Measurements from ENCODE around the gene GSTA1. TPM values are rescaled to one million over a fixed set of nuclear protein-coding genes. Genes with fewer than 3 reads are reported as not detected.
"Not testable (repeated sequence)": the region's sequence is repeated elsewhere in the genome, so short reads cannot be mapped to it uniquely, and the experiment has no call there.

The GSTA1 gene
- polyA plus RNA-seq (2013, experiment 1 of 2; ENCODE audit: insufficient read length) = 1.7 TPM
- polyA plus RNA-seq (2013, experiment 2 of 2; ENCODE audit: insufficient read length) = 1.5 TPM

GRCh38 chr6:52803668-52804255, at the start of gene GSTA1:
GSTA1 (minus strand) TSS chr6:52803816; CDS start chr6:52799267, 4,549 bp downstream.
- DNase-seq = not testable (repeated sequence)

- no peak for DNase-seq
These were observed 45.5 kb upstream of the GSTA1 start for GRCh38 chr6:52849137-52849536.

- no peak for DNase-seq
These were observed 42.4 kb upstream of the GSTA1 start for GRCh38 chr6:52846002-52846401.

GRCh38 chr6:52843605-52844004, 40.0 kb upstream of the GSTA1 start:
- no peak for DNase-seq

GRCh38 chr6:52840763-52841585, 37.4 kb upstream of the GSTA1 start, which contains the start of gene GSTA5:
GSTA5 (minus strand) TSS chr6:52840813.
- no peak for DNase-seq

GRCh38 chr6:52839124-52840055, 35.8 kb upstream of the GSTA1 start:
- DNase-seq = peak; percentile 60

- no peak for DNase-seq
These were observed 30.9 kb upstream of the GSTA1 start for GRCh38 chr6:52834481-52834880.

- DNase-seq = not testable (repeated sequence)
These were observed 27.3 kb upstream of the GSTA1 start for GRCh38 chr6:52830869-52831268.

- no peak for DNase-seq
These were observed 25.6 kb upstream of the GSTA1 start for GRCh38 chr6:52829046-52829817.

- DNase-seq = not testable (repeated sequence)
These were observed 25.0 kb upstream of the GSTA1 start for GRCh38 chr6:52828621-52829020.

- not testable (repeated sequence) for DNase-seq
These were observed 23.6 kb upstream of the GSTA1 start for GRCh38 chr6:52827073-52827783.

GRCh38 chr6:52826513-52826912, 22.9 kb upstream of the GSTA1 start:
- DNase-seq = no peak

GRCh38 chr6:52825900-52826459, 22.4 kb upstream of the GSTA1 start:
- DNase-seq = not testable (repeated sequence)

- not testable (repeated sequence) for DNase-seq
These were observed 21.7 kb upstream of the GSTA1 start for GRCh38 chr6:52825270-52825793.

GRCh38 chr6:52821842-52822241, 18.2 kb upstream of the GSTA1 start:
- DNase-seq = no peak

- DNase-seq = peak; percentile 51
These were observed 16.6 kb upstream of the GSTA1 start for GRCh38 chr6:52820198-52820597.

- DNase-seq = peak; percentile 55
These were observed 11.8 kb upstream of the GSTA1 start for GRCh38 chr6:52815167-52816092.

- DNase-seq = not testable (repeated sequence)
These were observed 10.9 kb upstream of the GSTA1 start for GRCh38 chr6:52814545-52814944.

GRCh38 chr6:52809777-52810176, 6.2 kb upstream of the GSTA1 start:
- DNase-seq = not testable (repeated sequence)

Data from fibroblast of skin of abdomen (primary cell).